Measurements from ENCODE around the gene CFAP65.

The CFAP65 gene

GRCh38 chr2:219030177-219030940 is 11.0 kb downstream of the CFAP65 start:
- no peak for DNase-seq (ENCODE audit: low read depth, low spot score)

- DNase-seq (ENCODE audit: low read depth, low spot score): peak; percentile 50
Observed at GRCh38 chr2:219029829-219030165, 11.5 kb downstream of the CFAP65 start.

- no peak for DNase-seq (ENCODE audit: low read depth, low spot score)
Observed at GRCh38 chr2:219028996-219029828, 12.1 kb downstream of the CFAP65 start.

GRCh38 chr2:219028141-219028540 is 13.2 kb downstream of the CFAP65 start:
- no peak for DNase-seq (ENCODE audit: low read depth, low spot score)

- DNase-seq (ENCODE audit: low read depth, low spot score): no peak
Observed at GRCh38 chr2:219027511-219028055, 13.7 kb downstream of the CFAP65 start.

GRCh38 chr2:219026946-219027345 is 14.4 kb downstream of the CFAP65 start:
- no peak for DNase-seq (ENCODE audit: low read depth, low spot score)

GRCh38 chr2:219025637-219026585 is 15.4 kb downstream of the CFAP65 start:
- no peak for DNase-seq (ENCODE audit: low read depth, low spot score)

- no peak for DNase-seq (ENCODE audit: low read depth, low spot score)
Observed at GRCh38 chr2:219024059-219024458, 17.3 kb downstream of the CFAP65 start.

GRCh38 chr2:219023045-219023605 is 18.2 kb downstream of the CFAP65 start:
- no peak for DNase-seq (ENCODE audit: low read depth, low spot score)

GRCh38 chr2:219022616-219023015 is 18.7 kb downstream of the CFAP65 start:
- DNase-seq (ENCODE audit: low read depth, low spot score): no peak

- no peak for DNase-seq (ENCODE audit: low read depth, low spot score)
Observed at GRCh38 chr2:219022041-219022440, 19.3 kb downstream of the CFAP65 start.

GRCh38 chr2:219021591-219021990 is 19.7 kb downstream of the CFAP65 start:
- no peak for DNase-seq (ENCODE audit: low read depth, low spot score)

- DNase-seq (ENCODE audit: low read depth, low spot score): no peak
Observed at GRCh38 chr2:219020604-219021365, 20.5 kb downstream of the CFAP65 start.

GRCh38 chr2:219019436-219019835 is 21.9 kb downstream of the CFAP65 start:
- no peak for DNase-seq (ENCODE audit: low read depth, low spot score)

- no peak for DNase-seq (ENCODE audit: low read depth, low spot score)
Observed at GRCh38 chr2:219018726-219019125, 22.6 kb downstream of the CFAP65 start.

- DNase-seq (ENCODE audit: low read depth, low spot score): no peak
Observed at GRCh38 chr2:219018286-219018685, 23.0 kb downstream of the CFAP65 start.

GRCh38 chr2:219017201-219017931 is 23.9 kb downstream of the CFAP65 start:
- DNase-seq (ENCODE audit: low read depth, low spot score): no peak

GRCh38 chr2:219016721-219017120 is 24.6 kb downstream of the CFAP65 start:
- DNase-seq (ENCODE audit: low read depth, low spot score): no peak

- DNase-seq (ENCODE audit: low read depth, low spot score): no peak
Observed at GRCh38 chr2:219010873-219011272, 30.4 kb downstream of the CFAP65 start.
